ENCODE results near the gene GALNT18.

GALNT18 gene

DNA sequence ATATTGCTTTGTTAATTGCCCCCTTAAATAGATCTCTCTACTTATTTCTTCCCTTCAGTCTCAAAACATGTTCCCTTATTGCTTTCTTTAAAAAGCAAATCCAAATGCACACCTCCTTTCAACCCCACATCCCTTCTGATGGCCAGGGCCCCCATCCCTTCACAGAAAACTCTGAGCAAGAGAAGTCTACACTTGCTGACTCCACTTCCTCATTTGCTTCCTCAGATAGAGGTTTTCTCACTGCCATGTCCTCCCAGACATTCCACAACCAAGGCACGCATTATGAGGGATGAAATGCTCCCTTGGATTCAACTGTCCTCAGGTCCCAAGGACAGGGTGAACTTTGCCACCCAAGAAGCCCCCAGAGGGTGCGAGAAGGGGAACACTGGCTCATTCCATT lies 311.9 kb downstream of the GALNT18 start:
- no peak for DNase-seq (ENCODE audit: low read depth)

DNA sequence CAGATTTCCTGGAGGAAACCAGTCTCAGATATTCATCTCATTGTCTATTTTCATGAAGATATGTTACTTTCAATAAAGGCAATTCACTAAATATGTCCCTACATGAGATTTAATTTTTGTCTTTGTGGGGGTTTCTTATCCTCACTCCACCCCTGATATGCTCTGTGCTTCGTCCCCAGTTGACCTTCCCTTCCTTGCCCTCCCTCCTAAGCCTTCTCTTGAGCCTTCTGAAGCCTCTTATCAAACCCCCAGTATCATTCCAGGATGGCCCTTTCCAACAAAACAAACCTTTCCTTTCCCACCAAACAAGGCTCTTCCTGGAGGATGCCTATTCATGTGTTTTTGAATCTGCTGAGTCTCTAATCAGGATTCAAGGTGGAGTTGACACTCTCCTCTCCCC lies 313.6 kb downstream of the GALNT18 start:
- no peak for DNase-seq (ENCODE audit: low read depth)

DNA sequence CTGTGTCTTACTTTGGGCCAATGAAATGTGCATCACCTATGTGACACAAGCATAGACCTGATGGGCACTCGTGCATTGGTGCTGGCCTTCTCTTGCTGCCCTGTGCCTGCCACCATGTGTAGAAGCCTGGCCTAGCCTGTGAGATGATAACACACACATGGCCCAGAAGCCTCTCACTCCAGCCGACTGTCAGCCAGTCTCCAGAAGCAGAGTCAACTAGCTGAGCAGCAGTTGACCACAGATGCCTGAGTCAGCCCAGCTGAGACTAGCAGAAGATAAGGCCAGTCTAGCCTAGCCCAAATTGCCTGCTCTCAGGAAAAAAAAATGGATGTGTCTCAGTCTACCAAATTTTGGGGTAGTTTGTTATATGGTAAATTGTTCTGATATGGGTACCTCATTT lies 314.9 kb downstream of the GALNT18 start:
- no peak for DNase-seq (ENCODE audit: low read depth)

DNA sequence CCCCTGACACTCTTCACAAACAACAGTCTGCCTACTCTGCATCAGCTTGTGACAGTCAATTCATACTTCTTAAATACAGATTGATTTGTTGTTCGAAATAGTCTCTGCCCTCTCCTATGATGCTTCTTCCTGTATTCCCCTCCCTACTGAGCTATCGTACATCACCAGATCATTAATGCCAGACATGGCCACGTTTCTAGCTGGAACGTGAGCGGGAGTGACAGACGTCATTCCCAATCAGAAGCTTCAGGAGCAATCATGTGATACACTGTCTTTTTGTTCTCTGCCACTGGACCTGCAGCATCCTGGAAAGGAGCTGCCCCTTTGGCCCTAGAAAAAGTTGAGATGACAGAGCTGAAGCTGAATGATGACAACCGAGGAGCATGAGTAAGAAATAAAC lies 317.3 kb downstream of the GALNT18 start:
- DNase-seq (ENCODE audit: low read depth): no peak

DNA sequence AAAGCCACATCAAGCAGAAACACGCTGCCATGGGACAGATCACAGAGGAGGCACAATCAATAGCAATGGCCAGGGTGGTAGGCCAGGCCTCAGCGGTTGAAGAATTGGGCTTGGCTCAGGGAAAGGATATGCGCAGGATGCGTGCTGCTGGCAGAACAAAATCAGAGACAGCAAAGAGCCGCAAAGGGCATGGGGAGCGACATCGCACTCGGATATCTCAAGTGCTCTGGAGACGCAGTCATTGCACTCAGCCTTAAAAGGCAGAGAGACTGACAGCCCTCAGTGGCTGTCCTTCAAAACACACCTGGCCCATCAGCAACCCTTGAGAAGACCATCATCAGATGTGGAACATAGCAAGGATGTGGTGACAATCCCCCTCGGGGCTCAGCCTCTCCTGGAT lies 319.2 kb downstream of the GALNT18 start:
- DNase-seq (ENCODE audit: low read depth): no peak

DNA sequence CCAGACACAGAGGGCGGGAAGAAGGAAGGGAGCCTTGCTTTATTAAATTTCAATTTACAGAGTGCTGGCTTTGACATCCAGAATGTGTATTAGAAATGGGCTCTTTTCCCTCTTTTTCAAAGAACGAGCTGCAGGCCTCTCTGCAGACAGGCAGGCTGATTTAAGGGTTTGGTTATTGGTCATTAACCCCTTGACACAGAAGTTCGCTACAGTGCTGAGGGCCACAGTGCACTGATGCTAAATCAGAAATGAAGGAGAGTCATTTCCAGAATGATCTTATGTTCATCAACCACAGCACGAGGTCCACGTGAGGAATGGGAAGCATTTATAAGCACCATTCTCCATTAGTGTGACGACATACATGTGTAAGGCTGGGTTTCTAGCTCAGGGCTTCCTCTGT lies 320.6 kb downstream of the GALNT18 start:
- no peak for DNase-seq (ENCODE audit: low read depth)

DNA sequence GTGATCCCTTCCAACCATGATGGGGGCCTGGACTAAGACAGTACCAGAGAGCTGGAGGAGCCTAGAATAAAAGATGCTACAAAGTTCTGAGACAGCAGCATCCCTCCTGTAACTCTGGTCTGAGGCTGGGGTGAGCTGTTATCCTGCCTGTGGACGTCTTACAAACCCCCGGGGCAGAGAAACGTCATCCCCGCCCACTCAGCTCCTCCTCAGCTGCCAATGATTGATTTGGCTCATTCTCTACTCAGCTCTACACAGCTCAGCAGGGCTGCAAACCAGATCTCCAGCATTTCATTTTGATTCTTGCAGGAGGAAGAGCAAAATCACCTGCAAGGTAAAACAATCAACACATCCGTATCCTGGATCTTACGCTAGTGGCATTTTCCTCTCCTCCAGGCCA lies 324.2 kb downstream of the GALNT18 start:
- DNase-seq (ENCODE audit: low read depth): no peak

DNA sequence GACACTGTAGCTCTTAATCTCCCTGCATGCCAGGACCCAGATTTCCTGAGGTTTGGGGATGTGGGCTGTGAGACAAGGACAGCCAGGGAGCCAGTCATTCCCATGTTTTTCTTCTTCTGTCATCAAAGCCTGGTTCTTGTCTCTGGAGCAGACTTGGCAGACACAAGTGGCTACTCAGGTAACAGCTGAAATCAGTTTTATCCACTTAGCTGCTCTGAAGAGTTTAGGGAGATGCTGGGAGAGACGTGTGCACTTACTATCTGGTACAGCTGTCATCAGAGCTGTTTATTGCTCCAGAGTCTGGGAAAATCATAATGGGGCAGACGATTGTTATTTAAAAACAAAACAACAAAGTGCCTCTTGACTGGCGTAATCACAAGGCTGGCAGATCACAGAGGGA lies 325.4 kb downstream of the GALNT18 start:
- no peak for DNase-seq (ENCODE audit: low read depth)

DNA sequence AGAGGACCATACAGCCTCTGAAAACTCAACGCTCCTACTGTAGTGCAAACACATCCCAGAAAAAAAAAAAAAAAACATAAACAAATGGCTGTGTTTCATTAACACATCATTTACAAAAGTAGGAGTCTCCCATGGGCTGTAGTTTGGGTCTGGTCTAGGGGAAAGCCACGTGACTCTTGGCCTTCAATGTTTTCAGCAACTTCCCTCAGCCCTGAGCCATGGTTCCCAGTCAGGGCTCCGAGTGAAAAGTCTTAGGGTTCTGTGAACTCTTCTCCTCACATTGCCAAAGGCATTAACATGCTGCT lies 327.3 kb downstream of the GALNT18 start:
- DNase-seq (ENCODE audit: low read depth): no peak

DNA sequence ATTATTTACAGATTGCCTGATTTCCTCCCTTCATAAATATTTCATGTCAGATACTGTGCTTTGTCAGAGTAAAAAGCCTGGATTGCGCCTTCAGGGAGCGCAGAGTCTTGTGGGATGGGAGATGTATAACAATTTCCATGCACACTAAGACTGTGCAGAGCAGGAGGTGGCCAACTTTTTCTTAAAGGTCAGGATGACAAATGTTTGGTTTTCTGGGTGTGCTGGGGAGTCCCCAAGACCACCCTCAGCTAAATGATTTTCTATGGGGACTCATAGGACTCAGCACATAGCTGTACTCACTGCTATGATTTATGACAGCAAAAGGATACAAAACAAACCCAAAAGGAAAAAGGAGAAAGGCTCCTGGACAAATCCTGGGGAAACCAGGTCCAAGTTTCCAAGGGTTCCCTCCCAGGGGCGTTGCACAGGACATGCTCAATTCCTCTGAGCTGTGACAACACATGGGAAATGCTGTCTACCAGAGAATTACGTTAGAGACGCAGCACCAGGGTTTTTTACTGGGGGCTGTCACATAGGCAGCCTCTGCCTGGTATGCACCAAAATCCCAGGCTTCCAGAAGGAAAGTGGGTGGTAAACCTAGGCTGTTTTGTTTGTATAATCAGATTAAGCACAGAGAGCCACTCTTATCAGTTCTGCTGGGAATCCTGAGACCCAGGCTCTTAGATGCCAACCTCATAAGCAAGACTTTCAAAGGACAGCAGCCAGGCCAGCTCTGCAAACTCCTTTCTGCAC lies 327.8 kb downstream of the GALNT18 start:
- no peak for DNase-seq (ENCODE audit: low read depth)

DNA sequence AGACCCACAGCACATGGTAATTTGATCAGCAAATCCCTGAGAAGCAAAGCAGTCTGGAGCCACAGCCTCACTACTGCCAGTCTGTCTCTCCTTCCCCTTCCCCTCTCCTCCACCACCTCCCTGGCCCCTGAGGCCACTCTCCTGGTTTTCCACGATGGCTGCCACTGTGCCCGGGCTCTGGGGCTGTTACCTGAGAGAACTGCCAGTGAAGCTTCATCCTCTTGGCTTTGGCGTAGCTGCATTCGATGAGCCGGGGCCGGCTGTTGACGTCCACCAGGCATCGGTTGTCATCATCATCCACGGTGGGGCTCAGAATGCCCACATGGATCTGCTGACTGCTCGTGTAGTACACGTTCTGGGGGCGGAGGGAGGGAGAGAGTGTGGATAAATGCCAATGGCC lies 329.0 kb downstream of the GALNT18 start:
- DNase-seq (ENCODE audit: low read depth): no peak

DNA sequence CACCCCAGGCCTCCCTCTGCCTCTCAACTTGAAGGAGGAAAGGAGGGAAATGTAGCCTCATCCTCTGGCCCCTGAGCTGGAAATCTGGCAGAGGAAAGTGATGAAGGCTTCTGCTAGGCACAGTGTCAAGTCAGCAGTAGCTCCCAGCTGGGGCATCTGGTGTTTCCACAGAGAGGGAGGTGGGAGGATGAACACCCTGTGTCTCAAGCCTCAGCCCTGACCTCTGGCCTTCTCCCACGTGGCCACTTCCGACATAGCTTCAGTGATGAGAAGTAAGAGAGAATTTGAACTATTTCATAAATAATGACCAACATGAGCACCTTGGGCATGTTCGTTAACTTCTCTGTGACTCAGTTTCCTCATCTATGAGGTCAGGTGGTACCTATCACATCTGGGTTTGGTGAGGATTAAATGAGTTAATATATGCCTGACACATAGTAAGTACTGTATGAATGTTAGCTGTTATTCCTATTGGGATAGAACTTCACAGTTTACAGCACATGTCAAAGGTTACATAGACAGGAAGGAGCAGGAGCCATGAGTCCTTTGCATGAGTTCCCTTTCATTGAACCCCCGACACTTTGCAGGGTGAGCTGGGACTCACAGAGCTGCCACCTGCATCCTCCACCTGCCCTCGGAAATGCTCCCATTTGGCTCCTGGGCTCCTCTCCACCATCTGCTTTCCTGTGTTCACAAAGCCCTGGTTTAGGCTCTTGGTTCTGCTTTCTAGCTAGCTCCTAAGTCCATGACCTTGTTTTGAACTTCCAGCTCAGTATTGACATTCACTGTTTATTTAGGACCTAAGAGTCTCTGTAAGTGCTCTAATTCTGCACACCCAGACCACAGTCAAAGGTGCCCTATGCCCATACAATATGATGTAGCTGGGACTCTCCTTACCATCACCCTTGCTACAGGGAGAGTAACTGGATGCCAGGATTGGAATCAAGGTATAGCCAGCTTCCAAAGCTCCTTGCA lies 330.5 kb downstream of the GALNT18 start:
- no peak for DNase-seq (ENCODE audit: low read depth)

DNA sequence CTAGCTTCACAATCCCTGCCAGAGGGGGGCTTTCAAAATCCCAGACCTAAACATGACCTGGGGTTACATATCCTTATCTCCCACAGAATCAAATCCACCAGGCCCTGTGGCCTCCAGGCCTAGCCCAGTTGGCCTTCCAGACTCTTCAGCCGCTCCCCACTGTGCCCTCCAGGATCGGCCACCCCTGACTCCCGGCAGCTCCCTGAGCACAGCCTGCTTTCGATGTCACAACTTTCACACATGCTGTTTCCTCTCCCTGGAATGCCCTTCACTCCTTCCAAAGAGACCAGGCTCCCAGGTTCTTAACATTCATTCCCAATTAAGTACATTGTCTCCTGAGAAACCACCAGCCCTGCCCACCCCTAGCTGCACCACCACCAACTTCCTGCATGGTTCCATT lies 331.5 kb downstream of the GALNT18 start:
- no peak for DNase-seq (ENCODE audit: low read depth)

DNA sequence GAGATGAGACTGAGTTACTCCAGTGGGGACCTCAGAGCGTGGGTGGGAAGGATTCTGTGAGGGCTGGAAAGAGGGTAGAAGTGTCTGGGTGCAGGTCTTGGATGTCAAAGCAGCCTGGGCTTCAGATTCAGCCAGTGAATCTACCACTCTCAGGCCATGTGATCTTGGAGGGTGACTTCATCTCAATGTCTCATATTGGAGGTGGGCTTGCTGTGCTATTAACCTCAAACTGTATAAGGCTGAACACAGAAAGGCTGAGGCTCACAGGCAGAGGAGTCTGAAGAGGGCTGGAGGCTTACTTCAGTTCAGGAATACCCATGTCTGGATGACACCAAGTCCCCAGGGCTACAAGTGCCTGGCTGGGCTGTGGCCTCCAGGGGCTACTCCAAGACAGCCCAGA lies 332.1 kb downstream of the GALNT18 start:
- no peak for DNase-seq (ENCODE audit: low read depth)

DNA sequence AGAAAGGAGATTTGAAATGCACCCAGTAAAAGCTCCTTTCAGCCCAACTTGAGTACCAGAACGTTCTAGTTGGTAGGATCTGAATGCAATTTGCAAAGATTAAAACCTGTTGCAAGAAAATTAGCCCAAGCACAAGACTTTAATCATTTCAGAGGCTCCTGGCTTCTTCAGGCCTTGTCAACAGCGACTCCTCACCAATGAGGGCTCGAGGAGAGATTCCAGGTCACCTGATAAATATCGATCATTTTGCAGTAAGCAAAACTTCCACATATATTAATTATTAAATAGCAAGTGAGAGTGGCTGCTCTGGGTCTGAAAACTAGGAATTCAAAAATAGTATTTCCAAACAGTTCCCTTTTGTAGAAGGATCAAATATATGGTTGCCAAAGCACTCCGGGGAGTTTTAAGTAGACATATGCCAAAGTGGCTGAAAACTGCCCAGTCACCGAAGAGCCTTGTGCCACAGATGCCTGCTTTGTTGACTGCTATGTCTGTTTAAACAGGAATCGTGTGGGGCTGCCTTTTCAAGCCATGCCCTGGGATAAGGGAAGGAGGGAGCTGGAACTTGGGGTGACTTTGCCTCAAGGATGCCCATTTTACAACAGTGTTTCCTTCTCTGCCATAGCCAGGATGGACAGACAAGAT lies 332.7 kb downstream of the GALNT18 start:
- no peak for DNase-seq (ENCODE audit: low read depth)

DNA sequence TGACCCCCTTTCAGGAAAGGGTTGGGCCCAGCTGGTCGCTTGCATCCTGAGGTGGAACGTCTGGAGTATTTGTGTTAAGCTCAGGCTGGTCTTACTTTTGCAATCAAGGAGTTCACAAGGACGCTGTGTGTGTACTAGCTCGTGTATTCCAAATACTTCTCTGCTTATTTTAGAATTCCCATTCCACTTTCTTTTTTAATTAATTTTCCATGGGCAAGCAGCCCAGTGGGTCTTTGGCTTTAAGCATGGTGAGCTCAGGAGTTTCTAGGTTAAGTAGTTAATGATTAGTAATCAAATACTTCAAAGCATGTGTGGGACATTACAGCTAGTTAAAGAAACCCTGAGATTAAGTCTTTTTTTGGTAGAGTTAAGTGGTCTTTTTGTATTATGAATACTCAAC lies 337.3 kb downstream of the GALNT18 start:
- DNase-seq (ENCODE audit: low read depth): no peak

DNA sequence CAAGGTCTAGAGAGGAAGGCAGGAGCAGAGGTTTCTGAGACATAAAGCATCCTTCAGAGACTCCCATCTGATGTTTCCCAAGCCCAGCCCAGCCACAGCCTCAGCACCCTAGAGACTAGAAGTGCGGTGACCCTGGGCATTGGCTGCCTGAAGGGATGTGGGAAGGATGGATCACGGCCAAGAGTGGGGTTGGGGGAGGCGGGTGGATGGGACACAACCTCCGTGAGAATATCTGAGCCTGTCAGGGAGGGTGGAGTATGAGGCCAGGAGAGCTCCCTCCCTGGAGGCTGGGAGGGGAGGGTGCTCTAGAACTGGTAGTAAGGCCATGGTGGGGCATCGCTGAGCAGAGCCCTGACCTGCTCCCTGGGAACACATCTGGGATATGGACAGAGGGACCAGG lies 340.2 kb downstream of the GALNT18 start:
- no peak for DNase-seq (ENCODE audit: low read depth)

DNA sequence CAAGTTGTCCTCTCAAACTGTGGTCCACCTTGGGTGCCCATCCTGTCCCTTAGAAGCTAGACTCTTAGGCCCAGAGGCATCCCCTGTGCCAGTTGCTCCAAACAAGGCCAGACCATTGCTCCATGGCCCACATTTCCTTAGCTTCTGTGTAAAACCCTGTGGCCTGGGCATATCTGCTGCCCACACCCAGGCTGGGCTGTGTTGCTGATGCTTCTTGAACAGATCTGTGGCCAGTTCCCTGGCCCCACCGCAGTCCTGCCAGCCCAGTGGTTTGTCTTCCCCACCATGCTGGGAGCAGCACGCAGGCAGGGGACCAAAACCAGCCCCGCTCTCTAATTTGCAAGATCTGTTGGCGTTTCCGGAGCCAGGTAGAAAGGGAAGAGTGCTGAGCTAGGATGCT lies 341.0 kb downstream of the GALNT18 start:
- no peak for DNase-seq (ENCODE audit: low read depth)

DNA sequence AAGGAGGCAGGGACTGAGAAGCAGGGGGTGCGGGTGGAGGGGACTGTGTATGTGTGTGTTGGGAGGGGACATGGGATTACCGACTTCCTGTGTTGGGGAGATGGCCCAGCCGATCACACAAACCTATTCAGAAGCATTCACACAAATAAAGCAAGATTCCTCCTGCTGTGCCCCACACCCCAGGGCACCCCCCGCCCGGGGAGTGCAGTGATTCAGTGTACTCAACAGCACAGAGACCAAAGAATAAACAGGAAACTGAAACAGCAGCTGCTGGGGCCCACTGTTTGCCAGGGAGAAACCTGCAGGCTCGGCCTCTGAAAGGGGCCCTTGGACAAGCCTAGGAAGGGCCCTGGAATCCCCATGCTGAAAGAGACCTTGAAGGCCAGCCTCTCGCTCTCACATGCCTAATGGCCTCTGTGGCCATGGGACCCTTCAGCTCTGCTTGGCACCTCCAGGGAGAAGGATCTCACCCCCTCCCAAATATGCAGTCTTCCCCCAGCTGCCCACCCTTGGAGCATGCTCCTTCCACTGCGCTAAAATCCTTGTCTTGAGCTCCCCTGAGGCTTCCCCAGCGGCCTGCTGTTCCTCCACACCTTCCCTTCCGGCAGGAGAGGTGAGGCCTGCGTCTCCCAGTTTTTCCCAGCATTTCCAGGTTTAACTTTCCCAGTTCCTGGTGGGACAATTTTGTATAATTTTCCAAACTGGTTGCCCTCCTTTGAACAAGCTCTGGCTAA lies 341.7 kb downstream of the GALNT18 start:
- no peak for DNase-seq (ENCODE audit: low read depth)

DNA sequence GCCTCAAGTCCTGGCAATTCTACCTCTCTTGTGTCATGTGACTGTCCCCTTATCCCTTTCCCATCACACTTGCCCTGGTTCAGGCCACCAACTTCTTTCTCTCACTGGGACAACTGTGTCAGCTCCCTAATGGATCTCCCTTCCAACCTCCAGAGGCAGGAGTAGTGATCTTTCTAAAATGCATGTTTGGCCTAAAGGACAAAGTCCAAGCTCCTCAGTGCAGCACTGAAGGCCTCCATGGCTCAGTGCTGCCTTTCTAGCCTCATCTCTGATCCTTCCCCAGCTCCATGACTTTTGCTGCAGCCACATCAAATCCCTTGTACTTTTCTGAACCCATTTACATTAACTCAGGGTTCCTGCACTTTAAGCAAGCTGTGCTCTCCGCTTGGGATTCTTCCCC lies 349.6 kb downstream of the GALNT18 start:
- no peak for DNase-seq (ENCODE audit: low read depth)

DNA sequence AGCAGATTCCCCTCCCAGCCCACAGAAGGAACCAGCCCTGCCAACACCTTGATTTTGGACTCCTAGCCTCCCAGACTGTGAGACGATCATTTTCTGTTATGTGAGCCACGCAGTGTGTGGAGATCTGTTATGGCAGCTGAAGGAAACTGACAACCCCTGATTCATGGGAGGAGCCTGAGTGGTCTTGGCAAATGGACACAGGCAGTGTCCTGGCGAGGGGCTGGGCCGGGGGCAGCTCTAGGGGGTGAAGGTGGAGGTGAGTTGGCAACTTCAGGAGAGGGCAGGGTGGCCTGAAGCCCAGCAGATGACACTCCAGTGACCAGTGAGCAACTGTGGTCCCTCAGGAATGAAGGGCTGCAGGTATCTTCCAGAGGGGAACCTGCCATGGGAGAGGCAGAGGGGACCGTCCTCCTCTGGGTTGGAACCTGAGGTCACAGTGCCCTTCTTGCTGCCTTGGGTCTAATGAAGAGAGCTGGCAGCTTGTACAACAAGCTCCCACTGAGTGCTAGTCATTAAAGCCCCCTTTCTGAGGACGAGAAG lies 351.5 kb downstream of the GALNT18 start:
- no peak for DNase-seq (ENCODE audit: low read depth)

DNA sequence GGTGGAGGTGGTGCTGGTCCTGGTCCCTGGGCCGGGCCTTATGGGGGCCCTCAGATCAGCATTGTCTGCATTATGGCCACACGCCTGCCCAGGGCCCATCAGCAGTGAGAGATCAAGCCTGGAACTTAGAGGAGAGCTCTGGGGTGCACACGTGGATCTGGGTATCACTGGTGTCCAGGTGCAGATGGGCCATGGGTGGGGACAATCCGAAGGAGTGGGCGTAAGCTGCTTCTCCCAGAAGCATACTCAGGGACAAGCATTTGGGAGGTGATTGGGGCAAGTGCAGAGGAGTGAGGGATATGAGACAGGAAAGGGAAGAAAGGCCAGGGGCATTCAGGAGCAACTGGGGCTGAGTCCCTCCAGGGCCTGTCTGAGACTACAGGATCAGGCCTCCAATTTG lies 353.1 kb downstream of the GALNT18 start:
- no peak for DNase-seq (ENCODE audit: low read depth)
